GM19438 (cell line): ENCODE data around the gene OR52N2.

Experiments
- ATAC-seq: cut with Tn5 transposase; IDR thresholded peaks from one replicate; pipeline ENCODE4 v1.9.1; 2021; ENCODE audit warnings: low read depth; ENCODE audit not compliant: unreplicated experiment

The OR52N2 gene

DNA sequence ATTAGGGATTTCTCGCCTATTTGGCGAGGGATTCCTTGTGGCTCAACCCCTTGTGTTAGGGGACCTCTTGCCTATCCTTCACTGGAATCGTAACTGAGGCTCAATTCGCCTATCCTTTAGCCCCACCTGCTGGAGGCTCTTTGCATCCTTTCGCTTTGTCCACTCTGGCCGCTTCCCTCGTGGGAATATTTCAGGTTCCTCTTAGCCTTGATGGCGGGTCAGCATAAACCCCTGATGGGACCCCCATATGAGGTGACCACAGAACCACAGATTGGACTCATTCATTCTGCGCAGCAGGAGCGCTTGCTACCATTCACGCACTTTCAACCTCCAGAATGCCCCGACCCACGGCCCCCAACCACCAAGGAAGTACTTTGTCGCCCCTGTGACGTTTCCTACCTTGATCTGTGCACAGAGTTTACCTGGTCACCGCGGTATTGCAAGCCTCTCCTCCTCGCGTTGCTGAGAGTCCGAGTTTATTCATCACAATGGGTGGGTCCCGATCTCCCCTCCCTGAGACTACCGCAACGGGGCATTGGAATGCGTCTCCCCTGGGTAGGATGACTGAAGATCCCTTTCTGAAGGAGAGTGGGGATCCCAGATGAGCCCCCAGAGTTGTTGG, at the start of gene OR52N2:
Gene OR52N2 (plus strand): TSS at position 425 of the 622 bp plus-strand sequence. CDS start 11,412 bp downstream, outside the sequence.
- ATAC-seq, result peak; percentile 94

- no peak for ATAC-seq
These were observed 41.7 kb upstream of the OR52N2 start for GRCh38 chr11:5767056-5767455.

- ATAC-seq, result no peak
These were observed 25.5 kb upstream of the OR52N2 start, which contains the start of gene OR52N5 for GRCh38 chr11:5783255-5783654. Gene OR52N5, minus strand, starts transcription at chr11:5783355. Its CDS starts 4,721 bp downstream, at chr11:5778634.

- ATAC-seq, result no peak
These were observed 17.6 kb upstream of the OR52N2 start, which contains the start of gene OR52N1 for GRCh38 chr11:5791165-5791564. Gene OR52N1, minus strand, starts transcription at chr11:5791265. Its CDS starts 2,449 bp downstream, at chr11:5788816.

DNA sequence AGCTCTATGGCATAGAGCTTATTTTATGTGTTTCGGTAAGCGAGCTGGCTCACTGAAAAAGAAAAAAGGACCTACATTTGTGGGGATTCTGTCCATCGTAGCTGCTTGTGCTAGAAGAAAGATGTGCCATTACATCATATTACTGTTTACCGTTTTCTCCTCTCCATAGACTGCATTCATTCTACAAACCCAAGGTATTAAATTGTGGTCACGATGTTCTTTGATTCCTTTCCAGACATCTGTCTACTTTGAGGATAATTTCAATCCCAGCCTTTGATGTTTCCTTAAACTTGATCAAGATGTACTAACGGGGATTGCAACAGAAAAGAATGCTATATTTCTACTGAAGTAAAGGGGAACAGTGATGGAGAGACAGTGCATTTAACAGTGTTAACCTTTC, 12.2 kb upstream of the OR52N2 start:
- no peak for ATAC-seq

- no peak for ATAC-seq
These were observed 4.7 kb upstream of the OR52N2 start for GRCh38 chr11:5803982-5804381.

DNA sequence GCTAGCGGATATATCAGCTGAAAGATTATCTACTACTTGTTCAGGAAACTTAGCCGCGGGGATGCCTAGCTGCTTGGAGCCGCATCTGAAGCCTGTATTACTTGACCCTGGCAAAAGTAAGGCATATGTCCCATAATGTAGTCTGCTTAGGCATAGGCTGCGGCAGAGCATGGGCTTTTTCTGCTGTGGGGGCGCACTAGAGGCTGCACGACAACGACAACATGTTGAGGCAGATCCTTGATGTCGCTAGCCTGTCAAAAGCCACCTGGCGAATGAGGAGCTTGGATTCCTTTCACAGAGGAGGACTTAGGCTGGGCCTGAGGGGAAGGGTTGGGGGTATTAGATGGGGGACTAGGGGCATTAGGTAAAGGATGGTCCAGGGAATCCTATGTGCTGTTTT, 1.1 kb upstream of the OR52N2 start:
- ATAC-seq, result no peak

DNA sequence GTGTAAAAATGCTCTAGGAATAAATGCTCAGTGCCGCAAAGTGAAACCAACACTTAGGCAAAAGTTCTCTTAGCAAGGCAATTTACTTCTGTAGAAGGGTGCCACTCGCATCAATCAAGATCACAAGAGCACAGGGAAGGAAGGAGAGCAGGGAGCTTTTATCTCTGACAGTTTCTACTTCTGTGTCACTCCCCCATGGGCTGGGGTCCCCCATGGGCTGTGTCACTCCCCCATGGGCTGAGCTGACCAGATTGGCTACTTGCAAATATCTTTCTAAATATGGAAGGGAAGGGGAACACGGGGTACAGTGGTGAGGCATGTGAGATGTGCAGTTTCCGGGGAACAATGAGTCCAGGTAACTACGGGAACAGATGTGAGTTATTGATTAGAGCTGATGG, 397 bp downstream of the OR52N2 start:
- ATAC-seq, result peak; percentile 32

DNA sequence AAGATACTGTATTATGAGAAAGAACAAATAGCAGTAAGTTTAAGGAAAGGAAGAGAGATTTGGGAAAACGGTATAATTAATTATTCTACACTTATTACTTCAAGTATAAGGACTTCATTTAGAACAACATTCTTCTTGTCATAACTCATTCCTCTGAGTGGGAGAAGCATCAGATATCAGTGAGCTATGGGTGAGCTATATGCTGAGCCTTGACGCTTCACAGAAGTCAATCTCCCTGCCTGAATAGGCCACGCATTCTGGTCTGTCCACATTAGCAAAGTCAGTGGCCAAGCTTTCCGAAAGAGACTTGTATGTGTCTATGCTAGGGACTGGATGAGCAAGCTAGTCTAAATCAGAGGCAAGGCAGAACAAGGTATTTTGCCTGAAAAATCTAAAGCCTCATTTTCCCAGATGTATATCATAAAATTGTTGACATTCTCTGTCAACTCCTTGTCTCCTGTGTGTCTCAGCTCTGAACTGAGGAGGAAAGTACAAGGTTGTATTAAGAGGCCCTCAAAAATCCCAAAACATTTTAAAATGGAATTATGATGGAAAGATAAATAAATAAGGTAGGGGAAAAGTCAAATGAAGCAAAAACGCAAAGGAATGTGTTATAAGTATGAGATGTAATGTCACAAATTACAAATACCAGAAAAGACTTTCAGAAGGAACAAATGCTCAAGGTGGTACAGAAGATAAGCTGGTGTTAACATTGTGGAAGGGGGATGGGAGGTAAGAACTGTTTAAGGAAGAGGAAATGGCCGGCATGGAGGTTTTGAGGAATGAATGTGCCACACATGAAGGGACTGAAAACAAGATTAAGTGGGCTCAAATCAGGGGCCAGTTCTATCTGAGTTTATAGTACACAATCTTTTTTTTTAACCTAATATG, 1.4 kb downstream of the OR52N2 start:
- ATAC-seq, result no peak

- ATAC-seq, result no peak
These were observed 6.8 kb downstream of the OR52N2 start for GRCh38 chr11:5815534-5815933.

DNA sequence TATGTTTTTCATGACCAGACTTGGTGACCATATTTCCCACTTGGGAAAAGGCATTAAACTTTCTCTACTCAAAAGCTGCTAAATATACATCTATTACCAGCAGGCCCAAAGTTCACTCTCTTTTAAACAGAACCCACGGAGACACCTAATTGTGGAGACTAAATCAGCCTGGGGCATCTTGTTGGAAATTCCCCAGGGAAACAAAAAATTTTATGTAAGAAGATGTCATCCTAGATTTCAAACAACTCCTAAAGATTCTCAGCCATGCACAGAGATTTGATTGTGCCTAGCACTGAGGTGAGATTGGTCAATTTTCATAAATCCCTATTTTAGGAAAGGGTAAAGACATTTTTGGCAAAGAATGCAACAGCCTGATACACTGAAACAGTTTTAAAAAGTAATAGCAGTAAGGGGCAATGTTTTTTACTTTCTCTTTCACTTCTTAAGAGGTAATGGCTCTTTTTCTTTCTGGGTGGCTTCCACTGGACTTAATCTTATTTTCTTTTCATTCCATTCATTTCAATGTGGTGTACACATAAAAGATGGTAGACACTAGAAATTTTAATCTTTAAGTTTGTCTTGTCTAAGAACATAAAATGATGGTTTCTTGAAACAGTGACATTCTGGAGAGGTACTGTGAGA, 9.6 kb downstream of the OR52N2 start:
- ATAC-seq, result no peak

- ATAC-seq, result no peak
These were observed 22.6 kb downstream of the OR52N2 start for GRCh38 chr11:5831196-5831829.

- no peak for ATAC-seq
These were observed 24.7 kb downstream of the OR52N2 start for GRCh38 chr11:5833446-5833845.

GRCh38 chr11:5837695-5838094, 29.0 kb downstream of the OR52N2 start:
- ATAC-seq, result no peak

GRCh38 chr11:5841797-5842196, 33.1 kb downstream of the OR52N2 start, which contains the start of gene OR52E6:
Gene OR52E6, minus strand, starts transcription at chr11:5841897. Its CDS starts 0 bp downstream, at chr11:5841897.
- ATAC-seq, result no peak

GRCh38 chr11:5846701-5847100, 38.0 kb downstream of the OR52N2 start:
- no peak for ATAC-seq

- no peak for ATAC-seq
These were observed 39.0 kb downstream of the OR52N2 start for GRCh38 chr11:5847711-5848110.

GRCh38 chr11:5851002-5851401, 42.3 kb downstream of the OR52N2 start:
- no peak for ATAC-seq

DNA sequence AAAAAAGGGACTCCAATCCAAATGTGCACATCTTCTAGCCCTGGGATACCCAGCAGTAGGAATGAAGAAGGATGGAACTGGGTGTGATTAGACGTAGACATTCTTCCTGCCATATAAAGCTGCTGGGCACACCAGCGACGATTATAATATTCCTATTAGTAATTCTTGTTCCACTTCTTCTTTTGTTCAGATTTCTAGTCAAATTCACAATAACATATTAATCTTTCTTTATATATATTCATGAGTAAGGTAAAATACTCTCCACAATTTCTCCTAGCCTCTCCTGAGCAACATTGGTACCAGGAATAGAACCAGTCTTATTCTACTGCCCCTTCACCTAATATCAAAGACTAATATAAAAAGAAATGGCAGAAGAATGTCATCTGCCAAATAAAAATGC, 48.9 kb downstream of the OR52N2 start, which contains the start of gene OR52E8:
Gene OR52E8 (minus strand): TSS at position 101 of the 400 bp plus-strand sequence. CDS start 0 bp downstream, at position 101.
- no peak for ATAC-seq

DNA sequence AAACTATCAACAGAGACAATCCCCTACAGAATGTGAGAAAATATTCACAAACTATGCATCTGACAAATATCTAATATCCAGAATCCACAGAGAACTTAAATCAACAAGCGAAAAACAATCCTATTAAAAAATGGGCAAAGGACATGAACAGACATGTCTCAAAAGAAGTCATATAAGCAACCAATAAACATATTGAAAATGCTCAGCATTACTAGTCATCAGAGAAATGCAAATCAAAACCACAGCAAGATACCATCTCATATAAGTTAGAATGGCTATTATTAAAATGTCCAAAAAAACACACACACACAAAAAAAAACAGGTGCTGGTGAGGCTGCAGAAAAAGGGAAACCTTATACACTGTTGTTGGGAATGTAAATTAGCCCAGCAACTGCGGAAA, 57.1 kb downstream of the OR52N2 start:
- ATAC-seq, result no peak
